Urothelium cell line (cell line): ENCODE results near the gene DNMT1.
"Not testable (repeated sequence)": the region's sequence is repeated elsewhere in the genome, so short reads cannot be mapped to it uniquely, and the experiment has no call there.

Source experiments
- DNase-seq: peaks from one replicate; pipeline ENCODE4 v3.0.0; 2011; ENCODE audit warnings: low spot score, mixed read lengths
- FAIRE-seq: peaks from 2 replicates; lab custom pipeline; 2011; peaks lifted over from hg19 to GRCh38; lab: Jason Lieb, UNC

Gene DNMT1

DNA sequence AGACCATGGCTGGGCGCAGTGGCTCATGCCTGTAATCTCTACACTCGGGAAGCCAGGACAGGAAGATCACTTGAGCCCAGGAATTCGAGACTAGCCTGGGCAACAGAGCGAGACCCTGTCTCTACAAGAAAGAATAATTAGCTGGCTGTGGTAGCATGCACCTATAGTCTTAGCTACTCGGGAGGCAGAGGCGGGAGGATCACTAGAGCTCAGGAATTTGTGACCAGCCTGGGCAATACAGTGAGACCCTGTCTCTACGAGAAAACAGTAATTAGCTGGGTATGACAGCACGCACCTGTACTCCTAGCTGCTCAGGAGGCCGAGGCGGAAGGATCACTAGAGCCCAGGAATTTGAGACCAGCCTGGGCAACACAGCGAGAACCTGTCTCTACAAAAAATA, 7.4 kb downstream of the DNMT1 start:
- FAIRE-seq, result no peak

DNA sequence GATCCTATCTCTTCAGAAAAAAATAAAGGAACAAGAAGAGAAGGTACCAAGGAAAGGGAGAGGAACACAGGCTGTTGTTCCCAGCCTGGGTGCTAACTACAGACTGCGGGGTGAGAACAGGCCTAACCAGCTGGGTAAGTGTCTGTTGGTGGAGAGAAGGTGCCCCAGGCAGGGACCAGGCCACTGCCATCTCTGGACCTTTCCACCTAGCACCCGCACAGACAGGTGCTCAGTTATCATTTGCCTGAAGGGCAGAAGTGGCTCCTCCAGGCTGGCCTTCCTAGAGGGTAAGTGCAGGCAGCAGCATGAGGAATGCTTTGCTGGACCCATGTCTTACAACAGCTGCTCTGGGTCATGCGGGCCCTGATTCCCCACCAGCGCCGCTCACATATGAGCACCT, 10.1 kb downstream of the DNMT1 start:
- no peak for DNase-seq

More for the DNA sequence above, 7.4 kb downstream of the DNMT1 start:
- DNase-seq, result no peak

DNA sequence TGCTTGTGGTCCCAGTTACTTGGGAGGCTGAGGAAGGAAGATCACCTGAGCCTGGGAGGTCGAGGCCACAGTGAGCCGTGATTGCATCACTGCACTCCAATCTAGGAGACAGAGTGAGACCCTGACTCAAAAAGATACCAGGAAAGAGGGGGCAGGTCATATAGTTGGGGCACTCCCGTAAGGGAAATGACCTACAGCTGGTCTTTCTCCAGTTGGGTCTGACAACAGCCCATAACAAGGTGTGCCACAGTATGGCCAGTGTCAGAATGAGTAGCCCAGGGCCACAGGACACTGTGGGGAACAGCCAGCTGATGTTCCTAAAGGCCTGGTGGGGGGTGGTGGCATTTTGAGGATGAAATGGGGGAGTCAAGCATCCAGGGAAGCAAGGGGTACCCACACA, 10.8 kb downstream of the DNMT1 start:
- FAIRE-seq (no peak), DNase-seq (no peak)

More for the DNA sequence above, 10.1 kb downstream of the DNMT1 start:
- no peak for FAIRE-seq

DNA sequence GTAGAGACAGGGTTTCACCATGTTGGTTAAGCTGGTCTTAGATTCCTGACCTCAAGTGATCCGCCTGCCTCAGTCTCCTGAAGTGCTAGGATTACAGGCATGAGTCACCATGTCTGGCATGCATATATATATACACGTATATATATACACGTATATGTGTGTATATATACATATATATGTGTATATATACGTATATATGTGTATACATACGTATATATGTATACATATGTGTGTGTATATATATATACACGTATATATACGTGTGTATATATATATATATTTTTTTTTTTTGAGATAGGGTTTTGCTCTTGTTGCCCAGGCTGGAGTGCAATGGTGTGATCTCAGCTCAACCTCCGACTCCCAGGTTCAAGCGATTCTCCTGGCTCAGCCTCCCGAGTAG, 11.9 kb downstream of the DNMT1 start:
- DNase-seq (no peak), FAIRE-seq (no peak)

DNA sequence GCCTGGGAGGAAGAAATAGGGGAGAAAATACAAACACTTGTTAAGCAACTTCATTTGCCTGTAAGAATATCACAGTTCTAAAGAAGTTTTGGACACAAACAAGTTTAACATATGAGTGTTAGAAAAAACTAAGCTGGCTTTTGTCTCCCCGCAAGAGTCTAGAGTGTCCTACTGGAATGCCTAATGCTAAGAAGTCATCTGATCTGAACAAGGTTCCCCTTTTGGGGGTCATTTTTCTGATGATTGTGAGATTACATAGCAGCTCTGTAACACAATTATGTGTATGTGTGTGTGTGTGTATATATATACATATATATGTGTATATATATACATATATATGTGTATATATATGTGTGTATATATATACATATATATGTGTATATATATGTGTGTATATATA, 12.7 kb downstream of the DNMT1 start:
- FAIRE-seq, result no peak
- no peak for DNase-seq

DNA sequence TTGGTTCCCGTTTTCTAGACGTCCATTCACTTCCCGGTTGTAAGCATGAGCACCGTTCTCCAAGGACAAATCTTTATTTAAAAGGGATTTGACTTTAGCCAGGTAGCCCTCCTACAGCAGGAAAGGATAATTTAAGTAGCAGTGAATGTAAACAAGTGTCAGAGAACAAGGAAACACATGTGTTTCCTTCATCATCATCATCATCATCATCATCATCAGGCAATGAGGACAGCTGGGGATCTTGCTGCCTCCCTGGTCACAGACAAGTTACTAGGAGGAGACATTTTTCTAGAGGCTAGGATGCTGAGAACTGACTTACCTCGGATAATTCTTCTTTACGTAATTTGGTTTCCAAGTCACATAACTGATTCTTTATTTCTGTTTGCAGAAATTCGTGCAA, 14.3 kb downstream of the DNMT1 start:
- no peak for DNase-seq
- FAIRE-seq, result no peak

DNA sequence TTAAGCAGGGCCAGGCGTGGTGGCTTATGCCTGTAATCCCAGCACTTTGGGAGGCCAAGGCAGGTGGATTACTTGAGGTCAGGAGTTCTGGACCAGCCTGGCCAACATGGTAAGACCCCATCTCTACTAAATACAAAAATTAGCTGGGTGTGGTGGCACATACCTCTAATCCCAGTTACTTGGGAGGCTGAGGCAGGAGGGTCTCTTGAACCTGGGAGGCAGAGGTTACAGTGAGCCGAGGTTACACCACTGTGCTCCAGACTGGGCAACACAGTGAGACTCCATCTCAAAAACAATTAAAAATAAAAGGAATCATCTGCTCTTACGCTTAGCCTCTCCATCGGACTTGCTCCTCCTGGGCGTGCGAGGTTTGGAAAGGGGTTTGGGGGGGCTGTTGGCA, 14.7 kb downstream of the DNMT1 start:
- not testable (repeated sequence) for FAIRE-seq, DNase-seq

DNA sequence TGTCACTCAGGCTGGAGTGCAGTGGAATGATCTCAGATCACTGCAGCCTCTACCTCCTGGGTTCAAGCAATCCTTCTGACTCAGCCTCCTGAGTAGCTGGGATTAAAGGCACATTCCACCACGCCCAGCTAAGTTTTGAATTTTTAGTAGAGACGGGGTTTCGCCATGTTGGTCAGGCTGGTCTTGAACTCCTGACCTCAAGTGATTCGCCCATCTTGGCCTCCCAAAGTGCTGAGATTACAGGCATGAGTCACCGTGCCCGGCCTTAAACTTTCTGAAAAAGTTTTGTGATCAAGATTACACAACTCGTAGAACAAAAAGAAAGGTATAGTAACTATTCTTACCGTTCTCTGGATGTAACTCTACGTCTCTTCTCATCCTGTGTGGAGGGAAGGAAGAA, 21.2 kb downstream of the DNMT1 start:
- FAIRE-seq (no peak), DNase-seq (no peak)

DNA sequence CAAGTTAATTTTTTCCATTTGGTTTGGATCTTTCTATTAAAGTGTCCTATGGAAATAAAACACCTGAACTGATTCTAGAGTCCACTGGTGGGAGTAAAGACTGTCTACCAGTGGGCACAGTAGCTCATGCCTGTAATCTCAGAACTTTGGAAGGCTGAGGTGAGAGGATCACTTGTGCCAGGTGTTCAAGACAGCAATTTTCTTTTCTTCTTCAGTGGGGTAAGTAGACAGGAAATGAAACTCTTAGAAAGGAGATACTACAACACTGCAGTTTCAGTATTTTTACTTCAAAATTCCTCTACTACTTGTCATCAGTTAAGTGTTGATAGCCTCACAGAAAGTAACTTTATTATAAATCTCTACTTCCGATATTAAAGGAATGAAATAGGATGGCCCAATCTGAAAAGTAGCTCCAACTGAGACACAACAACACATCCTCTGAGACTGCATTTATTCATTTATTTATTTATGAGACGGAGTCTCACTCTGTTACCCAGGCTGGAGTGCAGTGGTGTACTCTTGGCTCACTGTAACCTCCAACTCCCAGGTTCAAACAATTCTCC, 26.3 kb downstream of the DNMT1 start:
- FAIRE-seq, result no peak
- DNase-seq, result no peak

DNA sequence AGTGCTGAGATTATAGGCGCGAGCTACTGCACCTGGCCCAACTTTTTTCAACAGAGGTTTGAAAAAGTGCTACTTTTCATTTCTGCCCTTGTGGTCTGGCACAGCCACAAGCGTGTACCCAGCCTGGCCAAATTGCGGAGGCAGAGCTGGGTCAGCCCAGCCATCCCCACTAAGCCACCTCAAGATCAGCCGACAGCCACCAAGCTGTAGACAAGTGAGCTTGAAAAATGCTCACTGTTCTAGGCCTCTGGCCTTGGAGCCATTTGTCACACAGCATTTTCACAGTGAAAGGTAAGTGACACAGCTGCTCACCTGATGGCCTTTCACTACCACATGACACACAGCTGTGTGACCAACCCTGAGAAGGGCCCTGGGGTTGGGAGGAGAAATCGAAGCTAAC, 27.3 kb downstream of the DNMT1 start:
- DNase-seq (no peak), FAIRE-seq (no peak)

DNA sequence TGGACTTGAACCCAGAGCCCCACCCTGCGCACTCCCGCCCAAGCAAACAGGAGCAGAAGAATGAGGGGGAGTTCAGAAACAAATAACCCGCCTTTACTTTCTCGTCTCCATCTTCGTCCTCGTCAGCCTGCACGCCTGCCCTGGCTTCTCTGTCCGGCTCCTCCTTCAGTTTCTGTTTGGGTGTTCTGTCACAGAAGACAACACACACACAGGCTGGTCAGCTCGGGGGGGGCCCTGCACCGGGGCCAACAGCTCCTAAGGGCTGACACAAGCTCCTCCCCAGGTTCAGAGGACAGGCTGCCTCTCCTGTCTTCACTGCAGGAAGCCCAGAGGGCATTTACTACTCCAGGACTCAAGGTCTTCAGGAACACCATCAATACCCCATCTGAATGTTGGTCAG, 28.3 kb downstream of the DNMT1 start:
- not testable (repeated sequence) for FAIRE-seq, DNase-seq

DNA sequence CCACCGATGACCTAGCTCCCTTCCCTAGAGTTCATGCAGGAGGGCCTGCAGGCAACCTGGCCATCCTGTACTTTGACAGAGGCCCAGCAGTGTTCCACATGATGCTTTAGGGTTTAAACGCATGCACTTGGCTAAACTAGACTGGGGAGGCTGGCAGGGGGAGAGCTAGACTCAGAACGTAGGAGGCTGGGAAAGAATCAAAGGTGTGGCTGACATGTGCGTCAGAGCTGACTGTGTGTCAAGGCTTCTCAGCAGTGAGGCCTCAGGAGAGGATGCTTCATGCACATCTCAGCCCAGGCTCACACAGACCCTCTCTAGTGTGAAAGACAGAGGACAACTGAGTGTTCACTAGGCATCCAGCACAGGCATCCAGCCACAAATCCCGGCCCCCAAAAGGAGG, 28.7 kb downstream of the DNMT1 start:
- DNase-seq, result no peak
- FAIRE-seq, result no peak

DNA sequence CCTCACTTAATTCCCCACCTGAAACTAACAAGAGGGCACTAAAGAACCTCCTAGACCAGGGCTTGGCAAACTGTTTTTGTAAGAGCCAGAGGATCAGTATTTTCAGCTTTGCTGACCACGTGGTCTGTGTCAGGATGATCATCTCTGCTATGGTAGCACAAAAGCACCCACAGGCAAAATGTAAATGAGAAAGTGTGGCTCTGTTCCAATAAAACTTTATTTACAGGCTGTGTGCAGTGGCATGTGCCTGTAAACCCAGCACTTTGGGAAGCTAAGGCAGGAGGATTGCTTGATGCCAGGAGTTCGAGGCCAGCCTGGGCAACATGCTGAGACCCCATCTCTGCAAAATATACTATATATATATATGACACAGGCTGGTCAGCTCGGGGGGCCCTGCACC, 31.2 kb downstream of the DNMT1 start:
- DNase-seq, result no peak
- FAIRE-seq, result no peak

DNA sequence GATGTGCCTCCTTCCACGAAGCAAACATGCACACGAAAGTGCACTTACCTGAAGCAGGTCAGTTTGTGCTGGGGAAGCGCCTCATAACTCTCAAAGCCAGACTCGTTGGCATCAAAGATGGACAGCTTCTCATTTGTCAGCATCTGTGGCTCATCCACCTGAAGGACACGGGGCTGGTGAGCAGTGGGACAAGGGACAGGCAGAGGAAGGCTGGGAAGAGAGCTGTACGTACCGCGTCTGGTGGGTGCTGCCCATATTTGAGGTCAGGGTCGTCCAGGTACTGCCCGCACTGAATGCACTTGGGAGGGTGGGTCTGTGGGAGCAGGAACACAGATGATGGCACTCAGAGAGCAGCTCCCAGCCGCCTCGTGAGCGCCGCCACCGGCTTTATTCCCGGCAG, 35.1 kb downstream of the DNMT1 start:
- FAIRE-seq, result no peak
- no peak for DNase-seq

DNA sequence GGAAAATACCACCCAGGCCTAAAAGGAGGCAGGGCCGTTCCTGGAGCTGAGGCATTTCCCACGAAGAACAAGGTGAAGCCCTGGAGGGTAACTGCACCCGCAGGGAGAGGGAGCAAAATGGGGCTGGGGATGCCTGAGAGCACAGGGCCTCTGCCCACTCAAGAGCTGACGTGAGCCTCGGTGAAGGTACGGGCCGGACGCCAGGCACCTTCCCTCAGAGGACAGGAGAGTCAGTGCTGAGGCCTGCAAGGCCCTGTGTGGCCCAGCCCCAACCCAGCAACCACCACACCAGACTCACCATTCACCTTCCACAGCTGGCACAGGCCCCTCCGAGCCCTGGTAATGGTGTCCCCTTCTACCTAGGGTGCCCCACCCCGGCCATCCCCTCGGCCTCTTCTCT, 36.3 kb downstream of the DNMT1 start:
- no peak for FAIRE-seq
- DNase-seq, result no peak

DNA sequence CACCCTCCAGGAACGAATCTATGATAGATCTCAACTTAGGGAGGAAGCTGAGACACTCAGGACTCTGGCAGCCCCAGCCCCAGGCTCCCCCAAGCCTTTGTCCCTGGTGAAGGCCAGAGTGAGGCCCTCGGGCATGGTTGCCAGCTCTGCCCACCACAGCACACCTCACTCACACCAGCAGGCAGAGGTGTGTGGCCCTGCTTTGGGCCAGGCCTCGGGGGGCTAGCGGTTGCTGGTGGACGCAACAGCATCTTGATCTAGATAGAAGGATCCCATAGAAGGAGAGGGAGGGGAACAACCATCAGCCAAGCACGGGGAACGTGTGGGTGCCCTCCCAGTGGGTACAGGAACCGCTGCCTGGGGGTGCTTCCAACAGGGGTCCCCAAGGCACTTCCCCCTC, 36.7 kb downstream of the DNMT1 start:
- DNase-seq, result no peak
- no peak for FAIRE-seq

DNA sequence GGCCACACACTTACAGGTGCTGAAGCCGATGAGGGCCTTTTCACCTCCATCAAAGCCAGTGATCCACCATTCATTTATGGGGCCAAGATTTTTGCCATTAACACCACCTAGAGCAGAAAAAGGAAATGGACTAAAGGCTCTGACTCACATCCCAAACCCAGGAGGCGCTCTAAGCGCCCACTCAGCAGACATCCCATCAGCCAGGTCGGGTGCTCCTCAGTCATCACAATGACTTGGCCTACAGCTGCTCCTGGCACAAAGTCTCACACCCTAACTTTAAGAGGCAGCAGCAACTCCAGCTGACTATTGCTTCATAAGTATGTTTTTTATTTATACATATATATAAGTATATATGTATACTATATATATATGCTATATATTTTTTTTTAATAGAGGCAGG, 38.9 kb downstream of the DNMT1 start:
- FAIRE-seq, result no peak
- no peak for DNase-seq

DNA sequence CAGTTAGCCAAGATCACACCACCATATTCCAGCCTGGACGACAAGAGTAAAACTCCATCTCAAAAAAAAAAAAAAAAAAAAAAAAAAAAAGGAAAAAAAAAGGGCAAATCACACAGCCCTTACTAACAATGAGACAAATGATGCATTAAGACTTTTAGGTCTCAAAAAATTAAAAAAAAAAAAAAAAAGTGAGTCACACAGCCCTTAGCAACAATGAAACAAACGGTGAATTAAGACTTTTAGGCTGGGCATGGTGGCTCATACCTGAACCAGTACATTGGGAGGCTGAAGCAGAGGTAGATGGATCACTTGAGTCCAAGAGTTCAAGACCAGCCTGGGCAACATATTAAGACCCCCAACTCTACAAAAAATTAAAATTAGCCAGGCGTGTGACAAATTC, 42.7 kb downstream of the DNMT1 start:
- DNase-seq (no peak), FAIRE-seq (no peak)

DNA sequence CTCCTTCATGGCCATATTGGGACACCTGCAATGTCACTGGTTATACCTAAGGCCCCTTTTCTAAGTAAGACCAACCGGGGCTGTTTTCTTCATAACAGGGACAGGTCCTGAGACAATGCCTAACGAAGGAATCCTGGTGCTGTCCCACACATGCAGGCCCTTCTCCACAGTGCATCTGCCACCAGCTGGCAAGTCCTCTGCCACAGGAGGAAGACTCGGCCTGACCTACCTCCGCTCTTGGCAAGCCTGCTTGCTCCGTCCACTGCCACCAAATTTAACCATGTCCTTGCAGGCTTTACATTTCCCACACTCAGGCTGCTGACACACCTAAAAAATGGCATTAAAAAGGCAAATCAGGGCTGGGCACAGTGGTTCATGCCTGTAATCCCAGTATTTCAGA, 43.2 kb downstream of the DNMT1 start:
- no peak for FAIRE-seq
- no peak for DNase-seq

DNA sequence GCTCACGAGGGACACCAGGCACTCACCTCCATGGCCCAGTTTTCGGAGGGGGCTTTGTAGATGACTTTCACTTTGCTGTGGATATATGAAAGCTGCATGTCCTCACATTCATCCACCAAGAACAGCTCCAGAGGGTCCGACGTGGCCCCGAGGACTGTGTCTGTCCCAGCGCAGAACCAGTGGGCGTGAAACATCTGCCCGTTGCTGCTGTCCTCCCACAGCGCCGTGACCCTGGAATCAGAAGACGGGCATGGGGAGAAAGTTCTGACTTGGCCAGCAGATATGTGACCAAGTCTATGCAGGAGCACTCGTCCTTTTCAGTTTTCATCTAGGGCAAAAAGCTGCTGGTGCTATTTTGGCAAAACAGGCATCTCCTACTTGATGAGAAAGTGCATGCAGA, 45.3 kb downstream of the DNMT1 start:
- FAIRE-seq (no peak), DNase-seq (no peak)

DNA sequence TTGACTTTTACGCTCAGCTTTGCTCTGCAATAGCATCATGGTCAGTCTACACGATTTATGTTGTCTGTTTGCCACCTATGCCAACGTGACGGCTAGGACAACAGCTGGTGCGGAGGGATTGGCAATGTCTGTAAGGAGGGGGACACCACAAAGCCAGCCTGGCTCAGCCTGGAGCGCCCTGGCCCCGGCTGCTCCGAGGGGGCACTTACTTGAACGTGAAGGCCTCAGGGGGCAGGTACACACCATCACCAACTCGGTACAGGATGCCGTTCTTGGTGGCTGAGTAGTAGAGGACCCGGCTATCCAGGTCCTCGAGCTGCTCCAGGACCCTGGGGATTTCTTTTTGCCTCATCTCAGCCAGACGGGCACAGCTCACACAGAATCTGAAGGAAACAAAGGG, 48.6 kb downstream of the DNMT1 start:
- no peak for DNase-seq
- no peak for FAIRE-seq

DNA sequence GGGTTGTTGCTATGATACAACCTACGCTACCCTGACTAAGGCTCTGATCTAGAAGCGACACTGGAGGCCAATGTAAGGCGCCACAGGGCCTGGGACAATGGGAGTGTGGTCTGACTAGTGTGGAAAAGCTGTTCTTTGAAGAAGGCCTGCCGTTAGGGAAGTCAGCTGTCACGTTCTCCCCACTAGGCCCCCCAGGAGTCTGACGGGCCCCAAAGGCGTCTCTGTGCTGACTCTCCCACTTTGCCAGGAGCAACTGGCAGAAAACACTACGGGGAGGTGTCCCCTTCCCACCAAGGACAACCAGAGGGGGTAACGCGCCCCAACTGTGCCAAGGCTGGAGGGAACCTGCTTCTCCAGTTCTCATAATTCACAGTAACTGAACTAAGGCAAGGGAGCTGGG, 49.7 kb downstream of the DNMT1 start:
- FAIRE-seq (no peak), DNase-seq (no peak)

DNA sequence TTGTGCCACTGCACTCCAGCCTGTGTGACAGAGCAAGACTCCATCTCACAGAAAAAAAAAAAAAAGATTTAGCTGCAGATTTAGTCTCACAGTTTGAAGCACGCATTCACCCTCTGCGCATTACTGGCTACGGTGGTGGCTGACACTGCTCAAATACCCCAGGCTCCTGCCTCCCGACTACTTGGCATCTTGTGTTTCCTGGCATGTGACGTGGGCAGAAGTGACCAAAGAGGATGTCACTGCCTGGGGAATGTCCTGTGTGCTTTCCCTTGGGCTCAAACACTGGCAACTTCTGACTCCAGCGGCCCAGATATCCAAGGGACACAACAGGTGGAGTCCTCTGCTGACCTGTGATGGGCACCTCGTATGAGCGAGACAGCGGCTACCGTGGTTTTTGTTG, 50.4 kb downstream of the DNMT1 start:
- FAIRE-seq (no peak), DNase-seq (no peak)

DNA sequence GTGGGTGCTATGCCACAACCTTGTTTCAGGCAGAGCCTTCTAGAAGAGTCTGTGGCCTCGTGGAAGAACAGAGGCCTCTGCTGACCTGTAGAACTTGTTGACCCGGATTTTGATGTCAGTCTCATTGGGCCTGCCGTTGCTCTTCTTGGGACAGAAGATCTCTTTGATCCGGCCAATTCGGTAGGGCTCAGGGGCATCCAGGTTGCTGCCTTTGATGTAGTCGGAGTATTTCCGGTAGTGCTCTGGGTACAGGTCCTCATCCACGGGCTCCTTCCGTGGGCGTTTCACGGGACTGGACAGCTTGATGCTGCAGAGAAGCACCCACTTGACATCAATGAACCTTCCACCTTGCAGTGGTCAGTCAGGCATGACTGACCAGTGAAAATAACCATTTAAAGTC, 51.1 kb downstream of the DNMT1 start:
- FAIRE-seq (no peak), DNase-seq (no peak)
